ENCODE results near the gene SLC6A7. TPM values are rescaled to one million over a fixed set of nuclear protein-coding genes. Genes with fewer than 3 reads are reported as not detected.

Gene SLC6A7
- total and polyA plus RNA-seq, 7 donors, result 0.46 to 10.8 (median 0.60) TPM; not detected in 4

DNA sequence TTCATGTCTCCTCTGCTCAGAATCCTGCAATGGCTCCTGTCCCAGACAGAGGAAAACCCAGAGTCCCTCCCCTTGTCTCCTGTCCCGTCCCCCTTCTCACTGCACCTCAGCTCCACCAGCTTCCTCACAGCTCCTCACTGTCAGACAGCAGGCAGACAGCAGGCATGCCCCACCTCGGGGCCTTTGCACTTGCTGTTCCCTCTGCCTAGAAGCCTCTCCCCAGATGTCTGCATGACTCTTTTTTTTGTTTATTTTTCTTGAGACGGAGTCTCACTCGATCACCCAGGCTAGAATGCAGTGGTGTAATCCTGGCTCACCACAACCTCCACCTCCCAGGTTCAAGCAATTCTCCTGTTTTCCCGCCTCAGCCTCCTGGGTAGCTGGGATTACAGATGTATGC lies 8.8 kb upstream of the SLC6A7 start:
- TF ChIP-seq EP300 (IDR thresholded peaks at IDR 0.05) (no peak), POLR2A (IDR thresholded peaks at IDR 0.05) (no peak), POLR2AphosphoS5 (IDR thresholded peaks at IDR 0.05) (no peak)
- TF ChIP-seq, protein P1, sequence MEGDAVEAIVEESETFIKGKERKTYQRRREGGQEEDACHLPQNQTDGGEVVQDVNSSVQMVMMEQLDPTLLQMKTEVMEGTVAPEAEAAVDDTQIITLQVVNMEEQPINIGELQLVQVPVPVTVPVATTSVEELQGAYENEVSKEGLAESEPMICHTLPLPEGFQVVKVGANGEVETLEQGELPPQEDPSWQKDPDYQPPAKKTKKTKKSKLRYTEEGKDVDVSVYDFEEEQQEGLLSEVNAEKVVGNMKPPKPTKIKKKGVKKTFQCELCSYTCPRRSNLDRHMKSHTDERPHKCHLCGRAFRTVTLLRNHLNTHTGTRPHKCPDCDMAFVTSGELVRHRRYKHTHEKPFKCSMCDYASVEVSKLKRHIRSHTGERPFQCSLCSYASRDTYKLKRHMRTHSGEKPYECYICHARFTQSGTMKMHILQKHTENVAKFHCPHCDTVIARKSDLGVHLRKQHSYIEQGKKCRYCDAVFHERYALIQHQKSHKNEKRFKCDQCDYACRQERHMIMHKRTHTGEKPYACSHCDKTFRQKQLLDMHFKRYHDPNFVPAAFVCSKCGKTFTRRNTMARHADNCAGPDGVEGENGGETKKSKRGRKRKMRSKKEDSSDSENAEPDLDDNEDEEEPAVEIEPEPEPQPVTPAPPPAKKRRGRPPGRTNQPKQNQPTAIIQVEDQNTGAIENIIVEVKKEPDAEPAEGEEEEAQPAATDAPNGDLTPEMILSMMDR (IDR thresholded peaks at IDR 0.05), result no peak
- intact Hi-C loops (cut with DNase I), result no loop called here
- 9 to 56% methylated on average over 5 of the region's 5 CpGs for WGBS, 2 donors

DNA sequence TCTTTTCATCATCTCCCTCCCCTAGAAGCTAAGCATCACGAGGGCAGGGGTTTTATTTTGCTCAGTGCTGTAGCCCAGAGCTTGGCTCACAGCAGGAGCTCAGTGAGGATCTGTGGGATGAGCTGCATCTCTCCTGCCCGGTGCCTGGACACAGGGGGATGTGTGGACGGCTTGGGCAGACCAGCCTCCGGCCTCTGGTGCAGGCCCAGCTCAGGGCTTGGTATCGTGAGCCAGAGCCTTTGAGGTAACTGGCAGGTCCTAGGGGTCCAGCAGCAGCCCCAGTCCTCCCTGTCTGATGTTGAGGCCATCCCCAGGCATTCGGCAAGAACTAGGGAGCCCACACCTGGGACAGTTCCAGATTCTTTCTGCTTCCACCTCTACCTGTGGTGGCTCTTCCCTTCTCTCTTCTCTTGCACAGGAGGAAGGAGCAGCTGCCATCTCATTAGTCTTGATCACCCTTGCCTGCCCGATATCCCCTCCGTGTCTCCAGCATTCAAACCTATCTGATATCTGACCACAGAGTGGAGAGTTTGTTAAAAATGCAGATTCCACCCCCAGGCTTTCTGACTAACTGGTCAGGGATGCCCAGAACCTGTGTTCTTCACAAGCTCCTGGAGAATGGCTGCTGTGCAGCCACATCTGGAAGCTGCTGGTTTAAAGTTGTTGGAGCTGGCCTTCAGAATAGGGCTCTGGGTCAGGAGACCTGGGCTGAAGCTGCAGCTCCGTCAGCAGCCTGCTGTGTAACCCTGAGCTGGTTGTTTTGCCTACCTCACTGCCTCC lies 7.9 kb upstream of the SLC6A7 start:
- 52 to 81% methylated on average over 9 of the region's 9 CpGs for WGBS, 2 donors

More for the DNA sequence above, 8.8 kb upstream of the SLC6A7 start:
- Histone ChIP-seq H3K4me1 (peaks cover 0 to 13% (median 6%) of the 10 kb centered on the region in 4 donors), H3K9me3 (no peaks in the 10 kb centered on the region), H3K4me3 (no peak overlapping the region), H3K27ac (peak overlapping the region; percentile 35 to 71 (median 60)), H3K27me3 (no peaks in the 10 kb centered on the region), H3K36me3 (no peaks in the 10 kb centered on the region)
- no peak for DNase-seq

DNA sequence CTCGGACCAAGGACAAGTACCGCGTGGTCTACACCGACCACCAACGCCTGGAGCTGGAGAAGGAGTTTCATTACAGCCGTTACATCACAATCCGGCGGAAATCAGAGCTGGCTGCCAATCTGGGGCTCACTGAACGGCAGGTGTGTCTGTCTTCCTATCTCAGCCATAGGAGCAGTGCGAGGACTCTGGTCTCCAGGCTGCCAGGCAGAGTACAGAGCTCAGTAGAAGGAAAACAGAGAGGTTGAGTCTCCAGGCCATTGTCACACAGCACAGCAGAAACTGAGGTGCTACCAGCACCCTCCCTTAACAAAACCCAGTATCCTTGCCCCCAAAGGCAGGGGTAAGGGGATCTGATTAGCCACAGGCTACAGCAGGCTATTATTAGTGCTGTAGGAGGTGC lies 7.1 kb upstream of the SLC6A7 start:
- Histone ChIP-seq H3K4me1 (peaks cover 0 to 13% (median 6%) of the 10 kb centered on the region in 4 donors), H3K27ac (no peak overlapping the region), H3K27me3 (no peaks in the 10 kb centered on the region), H3K9me3 (no peaks in the 10 kb centered on the region), H3K36me3 (no peaks in the 10 kb centered on the region), H3K4me3 (no peak overlapping the region)
- DNase-seq, result no peak
- TF ChIP-seq, protein P1 (IDR thresholded peaks at IDR 0.05), result no peak
- no peak for TF ChIP-seq EP300 (IDR thresholded peaks at IDR 0.05)
- TF ChIP-seq POLR2AphosphoS5 (IDR thresholded peaks at IDR 0.05), result no peak
- no peak for TF ChIP-seq POLR2A (IDR thresholded peaks at IDR 0.05)
- intact Hi-C loops (cut with DNase I), result no loop called here
- WGBS, 2 donors, result 32 to 75% methylated on average over 10 of the region's 10 CpGs

More for the DNA sequence above, 7.9 kb upstream of the SLC6A7 start:
- H3K27ac ChIP-seq, result peak overlapping the region in 1 of 4 donors; percentile 53
- DNase-seq, result no peak
- H3K36me3 ChIP-seq, result no peaks in the 10 kb centered on the region
- TF ChIP-seq EP300 (IDR thresholded peaks at IDR 0.05), result no peak
- TF ChIP-seq POLR2AphosphoS5 (IDR thresholded peaks at IDR 0.05), result no peak
- no peak for TF ChIP-seq POLR2A (IDR thresholded peaks at IDR 0.05)
- TF ChIP-seq, protein P1 (IDR thresholded peaks at IDR 0.05), result no peak
- no peaks in the 10 kb centered on the region for H3K9me3 ChIP-seq
- H3K27me3 ChIP-seq, result no peaks in the 10 kb centered on the region
- peaks cover 0 to 13% (median 6%) of the 10 kb centered on the region in 4 donors for H3K4me1 ChIP-seq
- intact Hi-C loops (cut with DNase I), result no loop called here
- H3K4me3 ChIP-seq, result no peak overlapping the region

DNA sequence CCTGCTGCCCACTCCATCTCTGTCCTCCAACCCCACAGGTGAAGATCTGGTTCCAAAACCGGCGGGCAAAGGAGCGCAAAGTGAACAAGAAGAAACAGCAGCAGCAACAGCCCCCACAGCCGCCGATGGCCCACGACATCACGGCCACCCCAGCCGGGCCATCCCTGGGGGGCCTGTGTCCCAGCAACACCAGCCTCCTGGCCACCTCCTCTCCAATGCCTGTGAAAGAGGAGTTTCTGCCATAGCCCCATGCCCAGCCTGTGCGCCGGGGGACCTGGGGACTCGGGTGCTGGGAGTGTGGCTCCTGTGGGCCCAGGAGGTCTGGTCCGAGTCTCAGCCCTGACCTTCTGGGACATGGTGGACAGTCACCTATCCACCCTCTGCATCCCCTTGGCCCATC lies 6.4 kb upstream of the SLC6A7 start:
- H3K9me3 ChIP-seq, result no peaks in the 10 kb centered on the region
- H3K4me1 ChIP-seq, result peaks cover 0 to 13% (median 6%) of the 10 kb centered on the region in 4 donors
- intact Hi-C loops (cut with DNase I), result no loop called here
- H3K27ac ChIP-seq, result no peak overlapping the region
- H3K4me3 ChIP-seq, result no peak overlapping the region
- no peak for DNase-seq
- no peak for TF ChIP-seq EP300 (IDR thresholded peaks at IDR 0.05)
- no peak for TF ChIP-seq POLR2AphosphoS5 (IDR thresholded peaks at IDR 0.05)
- WGBS, 2 donors, result 79 to 91% methylated on average over 12 of the region's 12 CpGs
- no peaks in the 10 kb centered on the region for H3K36me3 ChIP-seq
- peaks cover 0 to 4% (median 1%) of the 10 kb centered on the region in 3 donors for H3K27me3 ChIP-seq

DNA sequence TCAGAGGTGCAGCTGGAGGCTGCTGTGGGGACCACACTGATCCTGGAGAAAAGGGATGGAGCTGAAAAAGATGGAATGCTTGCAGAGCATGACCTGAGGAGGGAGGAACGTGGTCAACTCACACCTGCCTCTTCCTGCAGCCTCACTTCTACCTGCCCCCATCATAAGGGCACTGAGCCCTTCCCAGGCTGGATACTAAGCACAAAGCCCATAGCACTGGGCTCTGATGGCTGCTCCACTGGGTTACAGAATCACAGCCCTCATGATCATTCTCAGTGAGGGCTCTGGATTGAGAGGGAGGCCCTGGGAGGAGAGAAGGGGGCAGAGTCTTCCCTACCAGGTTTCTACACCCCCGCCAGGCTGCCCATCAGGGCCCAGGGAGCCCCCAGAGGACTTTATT lies 5.9 kb upstream of the SLC6A7 start:
- no peak for DNase-seq
- Histone ChIP-seq H3K9me3 (no peaks in the 10 kb centered on the region), H3K4me3 (no peak overlapping the region), H3K27me3 (peaks cover 0 to 9% (median 7%) of the 10 kb centered on the region in 3 donors), H3K4me1 (peaks cover 0 to 13% (median 6%) of the 10 kb centered on the region in 4 donors), H3K27ac (no peak overlapping the region), H3K36me3 (no peaks in the 10 kb centered on the region)
- 41 to 78% methylated on average over 2 of the region's 2 CpGs for WGBS, 2 donors
- TF ChIP-seq, protein P1 (IDR thresholded peaks at IDR 0.05), result no peak
- no peak for TF ChIP-seq EP300 (IDR thresholded peaks at IDR 0.05)
- no peak for TF ChIP-seq POLR2AphosphoS5 (IDR thresholded peaks at IDR 0.05)
- TF ChIP-seq POLR2A (IDR thresholded peaks at IDR 0.05), result no peak
- intact Hi-C loops (cut with DNase I), result no loop called here

All from sigmoid colon (tissue), 7 donors.